Activated CD4-positive, alpha-beta T cell treated with anti-CD3 and anti-CD28 coated beads, Interleukin-10, Interleukin-2, amounts not matched to agents 100 ng/mL and 50 ng/mL, durations not matched to agents 16 hours and 8 hours (primary cell): ENCODE measurements around the gene SESN3.
"Not testable (repeated sequence)": the region's sequence is repeated elsewhere in the genome, so short reads cannot be mapped to it uniquely, and the experiment has no call there.

Experiments
- DNase-seq: peaks from one replicate; pipeline ENCODE4 v3.0.0-alpha.2; 2020

SESN3 gene

DNA sequence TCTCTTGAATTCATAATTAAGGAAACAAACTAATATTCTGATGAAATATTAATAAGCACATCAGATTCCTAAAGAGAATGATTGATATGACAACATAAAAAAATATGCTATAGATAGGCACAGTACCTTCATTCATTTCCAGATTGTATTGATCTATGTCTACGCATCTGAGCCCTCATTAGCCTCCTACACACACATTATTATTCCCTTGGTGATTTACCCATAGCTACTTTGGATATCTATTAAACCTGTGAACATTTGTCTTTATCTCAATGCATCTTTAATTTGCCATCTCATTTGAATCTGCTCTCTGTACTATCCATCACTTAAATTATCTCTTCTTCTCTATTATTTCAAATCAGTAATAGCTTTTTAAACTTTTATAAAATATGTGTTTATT lies 18.4 kb downstream of the SESN3 start:
- no peak for DNase-seq

GRCh38 chr11:95209535-95209934 lies 21.5 kb downstream of the SESN3 start:
- DNase-seq = not testable (repeated sequence)

- no peak for DNase-seq
These were observed 30.1 kb downstream of the SESN3 start for GRCh38 chr11:95200781-95201457.

- no peak for DNase-seq
These were observed 35.2 kb downstream of the SESN3 start for GRCh38 chr11:95195831-95196230.

GRCh38 chr11:95193541-95193940 lies 37.5 kb downstream of the SESN3 start:
- DNase-seq = no peak

DNA sequence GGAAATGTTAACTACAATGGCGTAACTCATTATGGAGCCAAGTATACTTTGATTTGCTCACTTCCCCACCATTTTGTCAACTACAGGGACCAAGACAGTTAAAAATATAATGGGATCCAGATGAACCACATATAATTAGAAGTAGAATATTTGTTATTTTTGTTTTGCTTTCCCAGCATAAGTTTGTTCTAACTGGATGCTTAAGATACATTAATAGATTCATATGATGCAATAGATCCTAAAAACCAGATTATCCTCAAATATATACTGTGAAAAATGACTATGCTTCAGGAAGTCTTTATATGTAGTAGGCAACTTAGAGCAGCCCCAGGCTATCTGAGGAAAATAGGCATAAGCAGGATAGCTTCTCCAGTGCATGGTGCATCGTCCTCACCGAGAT lies 38.3 kb downstream of the SESN3 start:
- no peak for DNase-seq

DNA sequence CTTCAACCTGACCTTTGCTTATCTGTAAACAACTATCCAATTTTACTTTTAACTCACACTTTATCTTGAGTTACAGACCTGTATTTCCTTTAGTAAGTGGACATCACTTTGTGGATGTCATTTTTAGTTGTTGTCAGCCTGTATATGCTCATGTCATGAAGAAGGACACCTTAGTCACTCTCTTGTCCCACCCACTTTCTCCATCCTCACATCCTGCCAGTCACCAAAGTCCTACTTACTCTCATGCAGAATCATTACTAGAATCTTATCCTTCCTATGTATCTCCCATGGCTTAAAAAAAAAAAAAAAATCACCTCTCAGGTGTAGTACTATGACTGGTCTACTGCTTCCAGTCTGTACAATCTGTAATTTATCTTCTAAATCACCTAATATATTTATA lies 43.3 kb downstream of the SESN3 start:
- DNase-seq = no peak

GRCh38 chr11:95182397-95182796 lies 48.6 kb downstream of the SESN3 start:
- peak; percentile 14 for DNase-seq

- DNase-seq = no peak
These were observed 55.1 kb downstream of the SESN3 start for GRCh38 chr11:95175818-95176380.

DNA sequence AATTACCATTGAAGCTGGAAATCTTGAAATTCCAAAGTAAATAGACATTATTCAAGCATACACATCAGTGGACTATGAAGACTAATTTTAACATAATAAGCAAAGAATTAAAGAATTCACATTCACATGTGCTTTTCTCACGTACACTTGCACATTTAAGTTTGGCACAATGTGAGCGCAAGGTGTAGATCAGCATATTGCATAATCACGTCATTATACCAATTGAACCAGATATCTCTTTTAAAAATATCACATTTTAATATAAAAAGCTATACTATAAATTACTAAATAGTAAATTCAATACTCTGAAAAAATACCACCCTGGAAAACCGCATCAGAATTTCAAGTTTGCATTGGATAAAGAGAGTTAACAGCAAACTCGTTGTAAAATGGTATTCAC lies 60.7 kb downstream of the SESN3 start:
- no peak for DNase-seq

GRCh38 chr11:95166781-95167180 lies 64.2 kb downstream of the SESN3 start:
- DNase-seq = no peak

DNA sequence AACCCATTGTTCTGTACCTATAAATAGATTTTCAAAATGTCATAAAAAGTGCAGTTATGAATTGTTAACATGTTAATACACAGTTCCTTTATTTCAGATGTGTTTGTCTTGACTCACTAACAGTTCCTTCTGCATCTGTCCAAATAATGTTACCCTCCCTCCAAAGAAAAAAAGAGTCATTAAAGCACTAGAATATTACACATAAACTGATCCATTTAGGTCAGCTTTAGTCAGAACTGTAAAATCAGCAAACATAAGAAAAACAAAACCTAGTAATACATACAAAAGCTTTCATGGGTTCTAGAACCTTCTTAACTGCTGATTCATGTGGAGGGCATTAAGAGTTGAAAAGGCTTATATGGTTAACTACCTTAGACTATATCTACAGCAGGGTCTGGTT lies 65.4 kb downstream of the SESN3 start:
- DNase-seq = no peak

DNA sequence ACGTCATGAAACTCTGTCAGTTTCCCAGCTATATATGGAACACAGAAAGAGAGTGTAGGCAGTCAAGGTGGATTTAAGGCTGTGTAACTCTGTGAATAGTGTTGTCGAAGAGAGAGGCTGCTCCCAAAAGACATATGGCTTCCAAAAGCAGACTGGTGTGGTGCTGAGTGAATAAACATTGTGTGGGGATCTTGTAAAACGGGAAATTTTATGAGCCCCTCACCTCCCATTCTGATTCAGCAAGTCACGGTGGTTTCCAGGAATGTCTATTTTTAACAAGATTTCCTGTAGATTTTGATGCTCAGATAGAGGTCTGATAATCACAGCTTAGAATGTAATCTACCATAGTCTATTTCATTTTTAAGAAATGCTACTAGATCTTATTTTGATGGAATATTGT lies 67.9 kb downstream of the SESN3 start:
- no peak for DNase-seq

- no peak for DNase-seq
These were observed 69.8 kb downstream of the SESN3 start for GRCh38 chr11:95161248-95161647.

GRCh38 chr11:95157824-95158223 lies 73.2 kb downstream of the SESN3 start:
- peak; percentile 19 for DNase-seq

GRCh38 chr11:95156916-95157541 lies 74.0 kb downstream of the SESN3 start:
- no peak for DNase-seq

DNA sequence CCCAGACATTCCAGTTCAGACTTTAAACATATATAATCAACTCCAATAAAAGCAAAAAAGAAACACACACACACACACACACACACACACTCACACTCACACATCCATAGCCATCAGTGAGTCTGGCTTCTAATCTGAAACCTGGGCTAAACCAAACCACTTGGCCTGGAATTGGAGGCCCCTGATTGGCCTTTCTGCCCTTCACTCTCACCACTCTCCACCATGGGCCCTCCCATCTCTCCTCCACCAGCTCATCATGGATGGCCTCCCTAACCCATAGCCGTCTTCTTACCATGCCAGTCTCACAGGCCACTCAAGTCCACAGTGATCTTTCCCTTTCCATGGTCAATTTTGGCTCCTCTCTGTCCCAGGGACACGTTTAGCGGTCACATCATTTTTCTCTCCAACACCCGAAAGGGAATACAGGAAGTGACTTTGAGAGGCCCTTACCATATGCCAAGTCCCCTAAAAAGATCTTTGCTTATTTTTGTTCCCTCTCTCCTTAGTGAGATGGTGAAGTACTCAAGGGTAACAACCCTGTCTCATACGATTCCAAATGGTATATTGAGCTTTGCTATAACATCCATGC lies 74.8 kb downstream of the SESN3 start:
- DNase-seq = no peak

GRCh38 chr11:95155385-95155784 lies 75.6 kb downstream of the SESN3 start:
- no peak for DNase-seq

DNA sequence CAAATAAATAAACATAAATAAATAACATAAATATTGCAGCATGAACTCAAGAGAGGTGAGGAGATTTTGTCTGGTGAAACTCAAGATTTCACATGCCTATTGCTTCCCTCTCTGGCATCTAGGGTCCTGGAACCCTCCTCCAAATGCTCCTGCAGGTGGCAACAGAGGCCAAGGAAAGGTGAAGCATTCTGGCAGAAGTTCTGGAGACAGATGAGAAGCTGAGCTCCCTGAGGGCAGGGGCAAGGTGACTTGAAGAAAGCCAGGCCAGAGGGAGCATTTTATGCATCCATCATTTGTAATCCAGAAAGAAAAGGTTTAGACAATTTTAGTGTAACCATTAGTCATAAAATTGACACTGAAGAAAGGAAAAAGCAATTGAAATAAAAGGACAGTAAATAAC lies 76.5 kb downstream of the SESN3 start:
- DNase-seq = peak; percentile 74

DNA sequence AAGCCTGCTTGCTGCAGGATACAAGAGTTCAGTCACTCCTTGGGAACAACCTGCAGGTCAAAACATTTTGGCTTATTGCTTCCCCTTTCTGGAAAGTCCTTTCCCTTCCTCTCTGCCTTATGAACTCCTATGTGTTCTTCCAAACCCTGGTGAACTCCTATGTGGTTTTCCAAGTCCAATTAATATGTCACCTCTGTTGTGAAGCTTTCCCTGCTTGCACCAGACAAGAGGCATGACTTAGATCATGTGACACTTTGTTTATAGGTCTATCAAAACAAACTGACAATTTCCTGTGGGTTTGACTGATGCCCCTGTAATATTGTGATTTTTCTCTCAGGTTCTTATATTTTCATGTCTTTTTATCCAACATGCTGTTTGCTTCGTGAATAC lies 77.2 kb downstream of the SESN3 start:
- DNase-seq = no peak

DNA sequence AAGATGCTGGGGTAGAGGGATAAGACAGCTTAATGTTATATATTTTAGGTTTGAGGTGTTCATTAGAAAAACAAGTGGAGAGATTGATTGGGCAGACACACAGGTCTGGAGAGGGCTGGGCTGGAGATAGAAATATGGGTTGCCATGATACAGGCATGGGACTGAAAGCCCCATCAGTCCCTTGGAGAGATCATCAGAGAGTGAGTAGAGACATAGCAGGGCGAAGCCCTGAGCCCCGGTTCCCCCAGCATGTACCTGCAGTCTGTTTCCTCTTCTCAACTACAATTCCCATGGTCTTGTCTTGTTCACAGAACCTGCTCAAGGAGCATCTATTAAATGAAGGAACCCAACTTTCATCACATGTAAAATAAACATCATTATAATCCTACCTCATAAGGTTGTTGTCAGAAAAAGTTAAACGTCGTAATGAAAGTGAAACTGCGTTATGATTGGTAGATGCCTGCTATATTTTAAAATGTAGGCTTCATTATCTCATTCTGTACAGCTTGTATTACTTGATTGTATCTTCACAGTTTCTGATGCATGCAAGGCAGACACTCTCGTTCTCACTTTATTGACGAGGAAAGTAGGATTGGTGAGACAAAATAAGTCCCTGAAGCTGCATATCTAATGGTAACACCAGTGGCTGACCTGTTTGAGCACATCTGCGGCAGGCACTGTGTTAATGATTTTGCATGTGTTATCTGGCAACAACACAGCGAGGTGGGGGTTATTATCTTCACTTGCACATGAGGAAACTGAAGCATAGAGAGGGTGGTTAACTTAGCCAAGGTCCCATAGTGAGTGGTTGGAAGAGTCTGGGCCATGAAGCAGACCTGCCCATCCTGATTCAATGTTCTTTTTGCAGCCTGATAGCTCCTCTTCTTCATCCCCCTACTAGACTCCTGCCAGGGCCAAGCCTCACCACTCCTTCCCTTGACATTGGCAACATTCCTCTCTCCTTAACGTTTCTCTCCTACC lies 77.8 kb downstream of the SESN3 start:
- peak; percentile 17 for DNase-seq

DNA sequence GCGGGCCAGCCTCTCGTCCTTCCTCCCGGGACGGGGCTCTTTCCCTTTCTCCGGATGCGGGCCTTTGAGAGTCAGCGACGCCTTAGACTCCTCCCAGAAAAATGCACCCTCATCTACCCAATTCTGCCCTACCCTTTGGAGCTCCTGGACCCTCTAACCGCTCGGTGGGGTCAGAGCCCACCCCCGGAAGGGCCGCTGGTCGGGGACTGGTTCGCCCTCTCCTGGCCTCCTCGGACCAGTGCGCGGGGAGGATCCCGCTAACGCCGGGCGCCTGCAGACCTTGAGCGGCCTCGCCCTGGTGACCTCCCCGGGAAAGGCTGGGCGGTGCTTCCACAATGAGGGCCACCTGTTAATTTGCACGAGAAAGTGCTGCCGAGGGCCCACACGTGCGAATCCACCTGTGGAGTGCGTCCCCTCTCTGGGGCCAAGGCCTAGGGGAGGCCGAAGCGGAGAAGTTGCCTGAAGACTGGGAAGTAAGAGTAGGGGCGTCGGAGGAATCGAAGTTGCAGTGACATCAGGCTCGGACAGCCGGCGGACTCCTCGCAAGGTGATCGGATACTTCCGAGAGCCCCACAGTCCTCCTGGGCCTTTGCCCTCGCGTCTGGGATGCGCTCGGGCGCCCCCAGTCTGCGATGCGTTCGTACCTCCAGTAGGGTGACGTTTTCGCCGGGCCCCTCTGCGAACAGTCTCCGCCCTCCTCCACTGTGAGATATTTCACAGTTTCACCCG lies 79.9 kb downstream of the SESN3 start:
- peak; percentile 95 for DNase-seq
